ENCODE measurements around the gene MUC7.
"Not testable (repeated sequence)": the region's sequence is repeated elsewhere in the genome, so short reads cannot be mapped to it uniquely, and the experiment has no call there.

The MUC7 gene

DNA sequence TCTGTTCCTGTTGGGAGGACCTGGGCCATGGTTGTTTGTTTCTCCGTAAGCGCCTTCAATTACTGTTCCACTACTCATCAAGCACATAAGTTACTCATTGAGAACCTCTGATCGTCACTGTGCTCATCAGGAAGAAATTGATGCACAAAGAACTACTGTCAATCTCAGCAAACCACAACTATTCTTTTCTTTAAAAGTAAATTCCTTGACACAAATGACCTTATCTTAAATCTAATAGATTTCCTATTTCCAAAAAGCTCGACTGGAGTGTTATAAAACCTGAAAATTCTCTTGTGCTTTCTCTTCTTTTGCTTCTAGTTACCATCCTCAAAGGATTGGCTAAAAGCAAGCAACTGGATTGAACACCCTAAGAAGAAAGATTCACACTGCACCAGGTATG lies at the start of gene MUC7:
TSS of gene MUC7 (plus strand) at position 301 of the 400 bp plus-strand sequence. CDS start 1,825 bp downstream, outside the sequence.
- DNase-seq (ENCODE audit: low spot score) = no peak

DNA sequence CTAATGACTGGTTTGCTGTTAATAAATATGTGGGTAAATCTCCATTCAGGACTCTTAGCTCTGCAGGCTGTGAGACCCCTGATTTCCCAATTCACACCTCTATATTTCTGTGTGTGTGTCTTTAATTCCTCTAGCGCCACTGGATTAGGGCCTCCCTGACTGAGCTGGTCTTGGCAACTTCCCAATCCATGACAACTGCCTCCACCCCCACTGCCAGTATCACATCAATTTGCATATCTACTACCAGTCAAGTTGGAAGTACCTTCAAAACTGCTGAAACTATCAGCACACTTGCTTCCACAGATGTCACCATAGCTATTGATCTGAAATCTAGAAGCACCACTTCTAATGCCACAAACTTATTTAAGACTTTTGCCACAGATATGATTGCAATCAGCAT lies 46.7 kb upstream of the MUC7 start:
- DNase-seq (ENCODE audit: low spot score) = no peak

DNA sequence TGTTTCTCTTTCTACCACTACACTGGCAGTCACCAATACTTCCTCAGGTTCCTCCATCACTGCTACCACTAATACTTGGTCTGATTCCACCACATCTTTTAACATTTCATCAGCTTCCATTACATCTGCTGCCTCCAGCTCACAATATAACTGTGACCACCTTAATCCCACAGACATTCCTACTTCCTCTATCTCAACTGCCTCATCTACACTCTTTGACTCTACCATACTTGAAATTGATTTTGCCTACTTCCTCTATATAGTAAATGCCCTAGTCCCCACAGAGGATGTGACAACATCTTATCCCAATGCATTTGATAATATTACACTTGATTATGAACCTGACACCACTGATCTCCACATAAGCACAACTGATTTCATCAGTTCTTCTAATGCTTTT lies 45.2 kb upstream of the MUC7 start:
- DNase-seq (ENCODE audit: low spot score) = no peak

DNA sequence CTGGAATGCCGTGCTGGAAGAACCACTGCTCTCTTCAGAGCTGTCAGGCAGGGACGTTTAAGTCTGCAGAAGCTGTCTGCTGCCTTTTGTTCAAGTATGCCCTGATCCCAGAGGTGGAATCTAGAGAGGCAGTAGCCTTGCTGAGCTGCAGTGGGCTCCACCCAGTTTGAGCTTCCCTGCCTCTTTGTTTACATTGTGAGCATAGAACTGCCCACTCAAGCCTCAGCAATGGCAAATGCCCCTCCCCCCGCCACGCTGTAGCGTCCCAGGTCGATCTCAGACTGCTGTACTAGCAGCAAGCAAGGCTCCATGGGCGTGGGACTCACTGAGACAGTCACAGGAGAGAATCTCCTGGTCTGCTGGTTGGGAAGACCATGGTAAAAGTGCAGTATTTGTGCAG lies 34.8 kb upstream of the MUC7 start:
- DNase-seq (ENCODE audit: low spot score) = no peak

DNA sequence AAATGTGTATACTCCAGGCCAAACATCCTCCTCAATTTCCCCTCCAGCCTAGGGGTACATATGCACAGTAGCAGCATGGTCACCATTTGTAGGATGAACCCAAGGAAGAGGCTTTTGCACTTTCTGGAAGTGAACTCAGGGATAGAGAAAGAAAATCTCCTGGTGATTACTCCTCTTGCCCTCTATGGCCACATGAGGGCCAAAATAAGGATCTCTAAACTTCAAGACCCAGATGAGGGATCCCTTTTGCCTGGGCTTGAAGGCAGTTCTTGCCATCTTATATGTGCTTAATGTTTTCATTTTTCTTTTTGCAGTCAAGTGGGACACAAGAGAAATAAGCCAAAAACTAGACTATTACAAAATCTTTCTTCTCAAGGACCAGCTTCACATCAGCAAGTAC lies 29.5 kb upstream of the MUC7 start:
- no peak for DNase-seq (ENCODE audit: low spot score)

GRCh38 chr4:70443329-70443728 lies 28.7 kb upstream of the MUC7 start:
- DNase-seq (ENCODE audit: low spot score) = no peak

- DNase-seq (ENCODE audit: low spot score) = no peak
These were observed 22.8 kb upstream of the MUC7 start for GRCh38 chr4:70449220-70449619.

GRCh38 chr4:70452946-70453345 lies 19.1 kb upstream of the MUC7 start:
- DNase-seq (ENCODE audit: low spot score) = no peak

DNA sequence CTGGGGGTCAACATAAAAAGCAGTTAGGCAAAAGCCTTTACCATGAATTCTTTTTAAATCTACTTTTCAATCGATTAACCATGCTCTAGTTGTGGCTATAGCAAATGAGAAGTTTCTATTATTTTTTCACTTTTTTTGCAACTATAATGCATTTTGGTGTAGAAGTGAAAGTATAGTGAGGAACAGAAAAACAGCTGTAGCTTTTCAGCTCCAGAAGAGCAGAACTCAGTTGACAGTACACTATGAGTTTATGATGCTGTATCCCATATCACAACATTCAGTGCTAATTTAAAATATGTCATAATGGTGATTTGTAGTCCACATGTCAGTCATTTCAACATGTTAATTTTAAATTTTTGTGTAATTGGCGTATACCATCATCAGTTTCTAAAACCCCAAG lies 8.7 kb upstream of the MUC7 start:
- no peak for DNase-seq (ENCODE audit: low spot score)

- no peak for DNase-seq (ENCODE audit: low spot score)
These were observed 1.7 kb downstream of the MUC7 start for GRCh38 chr4:70473679-70474078.

DNA sequence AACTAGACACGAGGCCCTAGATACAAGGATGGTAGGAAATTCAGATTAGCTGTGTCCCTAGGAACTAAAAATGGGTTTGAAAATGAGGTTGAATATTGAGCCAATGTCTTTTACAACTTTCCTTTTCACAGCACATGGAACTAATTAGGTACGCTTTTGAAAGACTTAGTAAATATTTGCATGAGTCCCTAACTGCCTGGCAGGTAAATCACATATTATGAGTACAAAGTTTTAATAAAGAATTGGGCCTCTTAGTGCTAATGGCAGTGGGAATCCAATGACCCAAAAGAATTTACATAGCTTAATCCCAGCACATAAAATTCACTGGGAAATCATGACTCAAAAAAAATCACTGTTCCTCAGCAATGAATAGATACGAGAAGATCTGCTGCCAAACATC lies 16.8 kb downstream of the MUC7 start:
- DNase-seq (ENCODE audit: low spot score) = no peak

DNA sequence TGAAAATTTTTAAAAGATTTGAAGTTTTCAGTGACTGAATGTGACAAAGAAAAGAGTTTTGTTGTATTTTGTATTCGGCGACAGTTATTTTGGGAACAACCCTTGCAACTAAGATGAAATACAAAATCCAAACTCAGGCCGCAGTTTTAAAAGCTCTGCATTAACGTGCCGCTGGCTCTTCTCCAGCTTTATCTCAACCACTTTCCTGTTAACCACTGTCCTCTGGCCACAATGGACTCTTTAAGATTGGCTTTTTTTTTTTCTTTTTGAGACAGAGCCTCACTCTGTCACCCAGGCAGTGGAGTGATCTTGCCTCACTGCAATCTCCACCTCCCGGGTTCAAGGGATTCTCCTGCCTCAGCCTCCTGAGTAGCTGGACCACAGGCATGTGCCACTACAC lies 24.2 kb downstream of the MUC7 start:
- DNase-seq (ENCODE audit: low spot score) = no peak

DNA sequence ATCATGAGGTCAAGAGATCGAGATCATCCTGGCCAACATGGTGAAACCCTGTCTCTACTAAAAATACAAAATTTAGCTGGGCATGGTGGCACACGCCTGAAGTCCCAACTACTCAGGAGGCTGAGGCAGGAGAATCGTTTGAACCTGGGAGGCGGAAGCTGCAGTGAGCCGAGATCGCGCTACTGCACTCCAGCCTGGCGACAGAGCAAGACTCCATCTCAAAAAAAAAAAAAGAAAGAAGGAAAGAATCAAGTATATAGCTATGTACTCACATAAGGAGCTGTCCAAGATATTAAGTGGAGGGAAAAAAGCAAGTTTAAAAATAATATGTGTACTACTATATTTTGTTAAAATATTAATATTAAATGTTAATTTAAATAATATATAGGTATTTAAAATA lies 29.8 kb downstream of the MUC7 start:
- not testable (repeated sequence) for DNase-seq (ENCODE audit: low spot score)

DNA sequence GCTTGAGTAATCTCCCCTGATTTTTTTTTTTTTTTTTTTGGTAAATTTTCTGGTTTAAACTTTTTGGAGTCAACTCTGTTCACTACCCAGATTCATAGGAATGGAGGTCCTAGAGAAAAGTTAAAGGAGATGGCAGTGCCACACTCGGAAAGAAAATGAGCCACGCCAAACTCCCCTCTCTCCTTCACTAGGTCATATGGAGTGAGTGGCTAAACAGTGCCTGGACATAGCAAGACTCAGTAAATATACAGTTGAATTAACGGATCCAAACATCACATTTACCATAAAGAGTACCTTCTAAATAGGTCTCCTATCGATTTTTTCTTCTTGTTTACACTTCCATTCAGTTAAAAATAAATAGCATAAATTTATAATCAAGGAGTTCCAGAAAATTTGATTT lies 32.7 kb downstream of the MUC7 start:
- no peak for DNase-seq (ENCODE audit: low spot score)

- peak; percentile 26 for DNase-seq (ENCODE audit: low spot score)
These were observed 33.3 kb downstream of the MUC7 start for GRCh38 chr4:70505151-70505748.

DNA sequence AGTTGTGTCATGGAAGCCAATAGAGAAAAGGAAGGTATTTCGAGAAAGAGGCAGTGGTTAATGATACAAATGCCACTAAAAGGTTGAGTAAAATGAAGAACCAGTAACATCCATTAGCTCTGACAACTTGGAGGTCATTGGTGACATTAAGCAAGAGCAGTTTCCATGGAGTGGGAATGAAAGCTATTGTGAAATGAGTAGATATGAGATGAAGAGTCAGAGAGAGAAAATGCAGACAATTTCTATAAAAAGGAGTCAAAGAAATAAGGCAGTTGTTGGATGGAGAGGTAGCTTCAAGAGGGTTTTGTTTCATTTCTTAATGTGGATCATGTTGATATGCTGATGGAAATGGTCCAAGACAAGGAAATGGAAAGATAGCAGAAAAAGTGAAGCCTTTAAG lies 36.8 kb downstream of the MUC7 start:
- no peak for DNase-seq (ENCODE audit: low spot score)

DNA sequence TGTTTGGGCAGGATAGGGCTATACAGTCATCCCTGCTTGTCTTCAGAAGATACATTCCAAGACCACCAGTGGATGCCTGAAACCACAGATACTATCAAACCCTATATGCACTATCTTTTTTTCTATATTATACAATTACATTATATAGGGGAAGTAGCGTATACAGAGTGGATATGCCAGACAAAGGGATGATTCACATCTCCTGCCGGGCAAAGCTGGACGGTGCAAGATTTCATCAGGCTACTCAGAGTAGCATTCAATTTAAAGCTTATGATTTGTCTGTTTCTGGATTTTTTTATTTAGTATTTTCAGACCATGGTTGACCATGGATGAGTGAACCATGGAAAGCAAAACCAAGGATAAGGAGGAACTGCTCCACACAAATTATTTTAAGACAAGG lies 39.4 kb downstream of the MUC7 start:
- no peak for DNase-seq (ENCODE audit: low spot score)

- no peak for DNase-seq (ENCODE audit: low spot score)
These were observed 43.6 kb downstream of the MUC7 start for GRCh38 chr4:70515367-70516250.

DNA sequence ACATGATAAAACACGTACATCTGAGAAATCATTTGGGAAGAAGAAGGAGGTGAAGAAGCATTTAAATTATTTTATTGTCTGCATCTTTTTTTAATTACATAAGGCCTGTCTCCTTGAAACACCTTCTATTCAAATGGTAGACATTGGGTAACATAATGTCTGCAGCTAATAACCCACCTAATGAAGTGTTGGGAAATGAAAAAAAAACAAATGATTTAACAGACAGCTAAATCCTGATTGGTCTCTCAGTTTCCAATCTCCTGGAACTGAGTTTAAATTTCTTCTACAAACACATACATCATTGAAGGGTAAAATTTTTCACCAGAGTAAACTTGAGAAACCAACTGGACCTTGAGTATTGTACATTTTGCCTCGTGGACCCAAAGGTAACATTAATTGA lies 46.3 kb downstream of the MUC7 start, which contains the start of gene AMTN:
TSS of gene AMTN (plus strand) at position 301 of the 400 bp plus-strand sequence. CDS start 209 bp downstream, outside the sequence.
- DNase-seq (ENCODE audit: low spot score) = no peak

DNA sequence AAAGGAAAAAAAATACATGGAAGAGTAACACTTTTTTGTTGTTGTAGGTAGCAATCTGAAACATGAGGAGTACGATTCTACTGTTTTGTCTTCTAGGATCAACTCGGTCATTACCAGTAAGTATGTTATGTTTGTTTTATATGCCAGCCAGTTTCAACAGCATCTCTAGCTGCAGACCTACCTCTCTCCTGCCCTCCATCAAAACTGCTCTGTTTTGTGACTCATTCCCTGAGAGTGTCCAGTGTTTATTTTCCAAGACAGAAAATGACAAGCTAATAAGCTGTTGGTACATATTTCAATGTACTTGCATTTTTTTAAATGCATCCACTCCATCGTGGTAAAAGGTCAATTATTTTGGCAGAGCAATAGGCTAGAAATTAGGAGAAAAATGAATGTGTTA lies 46.7 kb downstream of the MUC7 start:
- DNase-seq (ENCODE audit: low spot score) = no peak

DNA sequence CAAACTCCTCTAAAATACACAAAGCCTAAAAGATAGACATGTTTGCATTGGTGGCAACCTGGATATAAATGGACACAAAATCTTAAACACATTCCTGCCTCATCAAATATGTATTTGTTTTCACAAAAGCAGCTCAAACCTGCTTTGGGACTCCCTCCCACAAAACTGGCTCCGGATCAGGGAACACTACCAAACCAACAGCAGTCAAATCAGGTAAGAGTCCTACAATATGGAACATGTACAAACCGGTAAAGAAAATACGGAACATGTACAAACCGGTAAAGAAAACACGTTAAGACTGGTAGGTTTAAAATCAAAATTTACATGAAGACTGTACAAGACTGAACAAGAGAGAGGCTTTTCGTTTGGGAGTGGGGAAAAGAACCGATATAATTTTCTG lies 50.6 kb downstream of the MUC7 start:
- no peak for DNase-seq (ENCODE audit: low spot score)

- DNase-seq (ENCODE audit: low spot score) = no peak
These were observed 59.0 kb downstream of the MUC7 start for GRCh38 chr4:70530997-70531396.

DNA sequence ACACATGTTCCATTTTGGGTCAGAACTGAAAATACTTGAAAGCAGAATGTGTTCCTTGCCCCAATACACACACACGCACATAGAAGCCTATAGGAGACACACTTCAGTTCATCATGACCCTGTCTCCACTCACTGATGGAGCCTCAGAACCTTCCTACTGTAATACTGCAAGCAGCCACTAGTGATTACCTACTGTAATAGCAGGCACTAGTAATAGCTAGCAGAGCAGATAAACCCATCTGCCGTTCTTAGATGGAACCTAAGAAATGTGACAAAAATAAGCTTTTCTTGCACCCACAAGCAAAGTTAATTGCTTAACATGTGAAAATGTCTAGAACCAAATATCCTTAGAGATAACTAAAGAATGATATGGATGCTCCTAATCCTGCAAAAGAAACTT lies 60.0 kb downstream of the MUC7 start:
- no peak for DNase-seq (ENCODE audit: low spot score)
